A549 (cell line): ENCODE results near the gene DCAF6. TPM values are rescaled to one million over a fixed set of nuclear protein-coding genes. Genes with fewer than 3 reads are reported as not detected.

Experiments used
- ATAC-seq, 2 experiments: fragments of 200-7000 bp in 1 of 2; fragments of >200 bp in 1 of 2; cut with Nextera tagmentation in 1 of 2; cut with Tn5 transposase in 1 of 2; 3 replicates each; pipeline versions ENCODE4 v1.8.0 to v1.9.1; 2018 to 2020; ENCODE audit warnings: mild to moderate bottlenecking in 1 of 2, moderate library complexity in 1 of 2
- CTCF ChIA-PET: fragments of 300-600 bp; sonication (Branson Sonifier 250); formaldehyde crosslinking; extraction: SDS; loops from one replicate; lab custom pipeline; 2021; ENCODE audit warnings: antibody characterized with exemption, inconsistent platforms; lab: Yijun Ruan, JAX
- POLR2A ChIA-PET: fragments of 350-600 bp; formaldehyde crosslinking; extraction: SDS; loops from one replicate; lab custom pipeline; 2021; ENCODE audit warnings: antibody characterized with exemption, inconsistent platforms; lab: Yijun Ruan, JAX
- DNase-seq, 2 experiments: peaks; one replicate each; pipeline versions ENCODE4 v3.0.0 to v3.0.0-alpha.2; 2011 to 2016; ENCODE audit warnings: low read depth in 1 of 2, low spot score in 1 of 2
- FAIRE-seq: peaks from 2 replicates; lab custom pipeline; 2011; peaks lifted over from hg19 to GRCh38; lab: Jason Lieb, UNC
- H3K27ac ChIP-seq, 2 experiments: fragments of >200 bp; sonication (Bioruptor Twin); formaldehyde crosslinking; 3 replicates each; pipeline ENCODE4 v1.5.1; 2016 to 2017
- H3K4me1 ChIP-seq: fragments of >200 bp; sonication (Bioruptor Twin); formaldehyde crosslinking; 3 replicates; pipeline ENCODE4 v1.6.1; 2016
- H3K4me2 ChIP-seq: fragments of >200 bp; sonication (Bioruptor Twin); formaldehyde crosslinking; 3 replicates; pipeline ENCODE4 v1.6.1; 2016
- H3K4me3 ChIP-seq: fragments of >200 bp; sonication (Bioruptor Twin); formaldehyde crosslinking; 3 replicates; pipeline ENCODE4 v1.5.1; 2016
- H3K9me3 ChIP-seq: fragments of >200 bp; sonication (Bioruptor Twin); formaldehyde crosslinking; 3 replicates; pipeline ENCODE4 v1.6.1; 2016
- ATOH8 ChIP-seq: fragments of 250-450 bp; sonication (Bioruptor Pico); IDR thresholded peaks from 2 replicates; pipeline ENCODE4 v1.5.0; 2020; ENCODE audit warnings: low read depth, mild to moderate bottlenecking, moderate library complexity
- CBX2 ChIP-seq: fragments of 200-600 bp; sonication (generic); IDR thresholded peaks from 2 replicates; pipeline ENCODE4 v1.6.1; 2016; ENCODE audit warnings: low read depth, mild to moderate bottlenecking, borderline replicate concordance
- CEBPB ChIP-seq, 2 experiments: fragments of >200 bp in 1 of 2; sonication (Bioruptor Twin) in 1 of 2; formaldehyde crosslinking in 1 of 2; IDR thresholded peaks; 2 replicates each; pipeline ENCODE4 v1.6.1; 2012 to 2016
- CHD4 ChIP-seq: fragments of 200-600 bp; sonication (generic); IDR thresholded peaks from 2 replicates; pipeline ENCODE4 v1.6.1; 2016; ENCODE audit warnings: antibody characterized with exemption, mild to moderate bottlenecking, borderline replicate concordance
- FOSL2 ChIP-seq, 2 experiments: fragments of 450-650 bp in 1 of 2; fragments of >200 bp in 1 of 2; sonication (Bioruptor Twin) in 1 of 2; formaldehyde crosslinking; IDR thresholded peaks; 2 replicates each; pipeline versions ENCODE4 v1.5.0 to v1.6.1; 2016 to 2020; ENCODE audit warnings: mild to moderate bottlenecking in 1 of 2, moderate library complexity in 1 of 2
- HOXB13 ChIP-seq: fragments of 250-450 bp; sonication (Bioruptor Pico); IDR thresholded peaks from 2 replicates; pipeline ENCODE4 v1.5.0; 2020; ENCODE audit warnings: low read depth, mild to moderate bottlenecking, moderate library complexity
- HOXB5 ChIP-seq: fragments of 250-450 bp; sonication (Bioruptor Pico); IDR thresholded peaks from 2 replicates; pipeline ENCODE4 v1.5.0; 2020; ENCODE audit warnings: mild to moderate bottlenecking, moderate library complexity
- KDM5A ChIP-seq: fragments of 200-600 bp; sonication (generic); IDR thresholded peaks from 2 replicates; pipeline ENCODE4 v1.6.1; 2016; ENCODE audit warnings: antibody characterized with exemption, mild to moderate bottlenecking
- MYC ChIP-seq: IDR thresholded peaks from 2 replicates; pipeline ENCODE4 v1.6.1; 2012; ENCODE audit warnings: mild to moderate bottlenecking, inconsistent platforms, low read length, improper control_type of control experiment, borderline replicate concordance
- NFE2L2 ChIP-seq: fragments of 150-350 bp; conservative IDR thresholded peaks from 2 replicates; pipeline ENCODE4 v1.6.1; 2014; ENCODE audit warnings: low read length
- NPAS2 ChIP-seq: fragments of 250-450 bp; sonication (Bioruptor Pico); IDR thresholded peaks from 2 replicates; pipeline ENCODE4 v1.8.0; 2022; ENCODE audit warnings: mild to moderate bottlenecking, moderate library complexity, borderline replicate concordance
- POLR2A ChIP-seq: IDR thresholded peaks from 2 replicates; pipeline ENCODE4 v1.6.1; 2012; ENCODE audit warnings: mild to moderate bottlenecking, low read length
- RAD21 ChIP-seq, 2 experiments: fragments of >200 bp in 1 of 2; sonication (Bioruptor Twin) in 1 of 2; formaldehyde crosslinking in 1 of 2; IDR thresholded peaks in 1 of 2; conservative IDR thresholded peaks in 1 of 2; 2 replicates in 1 of 2; 3 replicates in 1 of 2; pipeline ENCODE4 v1.6.1; 2012 to 2018; ENCODE audit warnings: inconsistent platforms in 1 of 2
- REST ChIP-seq: fragments of 200-600 bp; sonication (generic); IDR thresholded peaks from 2 replicates; pipeline ENCODE4 v1.6.1; 2016; ENCODE audit warnings: antibody characterized with exemption, mild to moderate bottlenecking, moderate library complexity
- RNF2 ChIP-seq: fragments of 200-600 bp; sonication (generic); IDR thresholded peaks from 2 replicates; pipeline ENCODE4 v1.6.1; 2016; ENCODE audit warnings: low read depth, mild to moderate bottlenecking, antibody characterized with exemption, moderate library complexity, borderline replicate concordance
- SMC3 ChIP-seq: fragments of >200 bp; sonication (Bioruptor Twin); formaldehyde crosslinking; IDR thresholded peaks from 3 replicates; pipeline ENCODE4 v1.6.1; 2018; ENCODE audit warnings: inconsistent platforms
- TFCP2L1 ChIP-seq: fragments of 250-450 bp; sonication (Bioruptor Pico); IDR thresholded peaks from 2 replicates; pipeline ENCODE4 v1.5.0; 2021; ENCODE audit warnings: mild to moderate bottlenecking
- TP53 ChIP-seq: fragments of 250-450 bp; sonication (Bioruptor Pico); IDR thresholded peaks from 2 replicates; pipeline ENCODE4 v1.5.0; 2021; ENCODE audit warnings: mild to moderate bottlenecking, moderate library complexity
- WGBS: methylation state at CpG from one replicate; pipeline ENCODE4 v1.1.6; 2017; ENCODE audit errors: missing lambda C conversion rate; 5-methylcytosine and 5-hydroxymethylcytosine counted together
- polyA plus RNA-seq, 4 experiments: library from polyadenylated mRNA; depleted of rRNA in 3 of 4; stranded (reverse); fragments of >200 nt; fragmentation: RNase III in 1 of 4; extraction: RNeasy Plus Mini Kit Qiagen cat#74134 plus additional on column Dnase treatment in 1 of 4; gene quantifications; 2 replicates in 3 of 4; 3 replicates in 1 of 4; pipeline ENCODE4 v1.2.3, GENCODE V29; 2011 to 2017
- TF ChIP-seq, protein P1 (sequence below): IDR thresholded peaks from 2 replicates; pipeline ENCODE4 v1.6.1; 2012
- TF ChIP-seq, protein P2 (sequence below): fragments of >200 bp; sonication (Bioruptor Twin); formaldehyde crosslinking; IDR thresholded peaks from 3 replicates; pipeline ENCODE4 v1.6.1; 2016

DCAF6 gene
- polyA plus RNA-seq, 2 of the 4 experiments (the other 2 are of a cell fraction): 39.9 to 74.7 TPM

- ATAC-seq (no peak), FAIRE-seq (no peak)
- CTCF ChIA-PET: interaction anchor here (1.3 to 1.6 kb wide), 2 partner anchors 22 to 107 kb away, joined by 3 to 6 read pairs; no protein-coding TSS in a partner anchor
These were observed 26.7 kb upstream of the DCAF6 start for GRCh38 chr1:167909691-167910180.

DNA sequence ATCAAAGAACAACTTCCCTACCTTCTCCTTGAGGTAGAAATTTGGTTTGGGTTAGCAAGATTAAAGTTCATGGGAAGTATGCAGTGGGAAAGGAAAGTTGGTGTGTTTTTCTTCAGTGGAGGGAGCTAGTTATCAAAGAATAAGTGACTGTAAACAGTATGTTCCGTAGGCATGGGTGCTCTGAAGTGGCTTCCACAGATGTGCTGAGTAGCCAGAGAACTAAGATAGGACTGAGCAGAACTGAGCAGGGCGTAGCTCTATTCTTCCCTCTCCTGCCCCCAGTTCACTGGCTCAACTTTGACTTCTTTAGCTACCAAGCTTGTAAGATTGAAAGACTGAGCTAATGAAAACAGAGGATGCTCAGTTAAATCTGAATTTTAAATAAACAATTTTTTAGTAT lies 26.0 kb upstream of the DCAF6 start:
- Histone ChIP-seq H3K9me3 (no peaks in the 10 kb centered on the region), H3K4me1 (no peaks in the 10 kb centered on the region), H3K27ac (no peak overlapping the region), H3K4me2 (no peak overlapping the region), H3K4me3 (no peak overlapping the region)
- CTCF ChIA-PET: interaction anchor here (1.6 kb wide), 1 partner anchor 108 kb away, joined by 6 read pairs; no protein-coding TSS in a partner anchor
- 83% methylated on average over 2 of the region's 2 CpGs for WGBS
- DNase-seq (no peak), ATAC-seq (peak in 1 of 2 experiments; percentile 42; a peak in 2 of 6 replicates), FAIRE-seq (no peak)
- POLR2A ChIA-PET: no interaction called here
- no peak for TF ChIP-seq FOSL2 (IDR thresholded peaks at IDR 0.05)
- TF ChIP-seq FOSL2 (CRISPR knock-in tag; IDR thresholded peaks at IDR 0.05): no peak
- TF ChIP-seq ATOH8 (CRISPR knock-in tag): no peak
- TF ChIP-seq KDM5A: no peak
- TF ChIP-seq CHD4: no peak
- no peak for TF ChIP-seq CEBPB (IDR thresholded peaks at IDR 0.05)
- TF ChIP-seq, protein P1, sequence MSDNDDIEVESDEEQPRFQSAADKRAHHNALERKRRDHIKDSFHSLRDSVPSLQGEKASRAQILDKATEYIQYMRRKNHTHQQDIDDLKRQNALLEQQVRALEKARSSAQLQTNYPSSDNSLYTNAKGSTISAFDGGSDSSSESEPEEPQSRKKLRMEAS: no peak
- TF ChIP-seq HOXB5: no peak
- TF ChIP-seq, protein P2, sequence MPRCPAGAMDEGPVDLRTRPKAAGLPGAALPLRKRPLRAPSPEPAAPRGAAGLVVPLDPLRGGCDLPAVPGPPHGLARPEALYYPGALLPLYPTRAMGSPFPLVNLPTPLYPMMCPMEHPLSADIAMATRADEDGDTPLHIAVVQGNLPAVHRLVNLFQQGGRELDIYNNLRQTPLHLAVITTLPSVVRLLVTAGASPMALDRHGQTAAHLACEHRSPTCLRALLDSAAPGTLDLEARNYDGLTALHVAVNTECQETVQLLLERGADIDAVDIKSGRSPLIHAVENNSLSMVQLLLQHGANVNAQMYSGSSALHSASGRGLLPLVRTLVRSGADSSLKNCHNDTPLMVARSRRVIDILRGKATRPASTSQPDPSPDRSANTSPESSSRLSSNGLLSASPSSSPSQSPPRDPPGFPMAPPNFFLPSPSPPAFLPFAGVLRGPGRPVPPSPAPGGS: no peak
- TF ChIP-seq REST: no peak
- no peak for TF ChIP-seq NFE2L2
- TF ChIP-seq CBX2: no peak
- TF ChIP-seq POLR2A: no peak
- TF ChIP-seq TFCP2L1 (CRISPR knock-in tag): no peak
- TF ChIP-seq TP53 (CRISPR knock-in tag): no peak
- no peak for TF ChIP-seq SMC3
- TF ChIP-seq RNF2: no peak
- no peak for TF ChIP-seq HOXB13

More at GRCh38 chr1:167909691-167910180, 26.7 kb upstream of the DCAF6 start:
- Histone ChIP-seq H3K9me3 (no peaks in the 10 kb centered on the region), H3K4me3 (no peak overlapping the region)
- TF ChIP-seq, protein P2: no peak
- TF ChIP-seq NPAS2 (CRISPR knock-in tag) (no peak), REST (no peak), MYC (no peak), TP53 (CRISPR knock-in tag) (no peak), RNF2 (no peak), RAD21 (conservative IDR thresholded peaks at IDR 0.05 in 1 of 2, IDR thresholded peaks at IDR 0.05 in 1 of 2) (no peak)
- TF ChIP-seq, all 56 proteins: peak for 0
- POLR2A ChIA-PET: no interaction called here
- Histone ChIP-seq H3K27ac (no peak overlapping the region), H3K4me2 (no peak overlapping the region), H3K4me1 (peaks cover 2% of the 10 kb centered on the region; the same call in 2 of the 3 replicates)
- 75% methylated on average over 6 of the region's 6 CpGs for WGBS
- DNase-seq: no peak
